GM12878 (cell line): ENCODE data around the gene TCF4.

ENCODE experiments used
- CHD1 ChIP-seq: IDR thresholded peaks from 2 replicates; pipeline ENCODE4 v1.6.1; 2012; ENCODE audit warnings: low read depth, low read length, improper control_type of control experiment
- KAT2A ChIP-seq: conservative IDR thresholded peaks from 2 replicates; pipeline ENCODE4 v1.6.1; 2011; ENCODE audit warnings: low read depth, low read length; ENCODE audit not compliant: control insufficient read depth
- MYC ChIP-seq: IDR thresholded peaks from 2 replicates; pipeline ENCODE4 v1.6.1; 2011; ENCODE audit warnings: mild to moderate bottlenecking, low read length, moderate library complexity, inconsistent platforms; ENCODE audit not compliant: insufficient read depth, insufficient replicate concordance, insufficient read length, severe bottlenecking
- NR2C2 ChIP-seq: IDR thresholded peaks from 2 replicates; pipeline ENCODE4 v1.6.1; 2011; ENCODE audit warnings: borderline replicate concordance, low read depth; ENCODE audit not compliant: control insufficient read depth, insufficient read length
- POLR2A ChIP-seq: IDR thresholded peaks from 2 replicates; pipeline ENCODE4 v1.6.1; 2011; ENCODE audit warnings: low read depth, mild to moderate bottlenecking, low read length
- POLR2AphosphoS2 ChIP-seq: IDR thresholded peaks from 2 replicates; pipeline ENCODE4 v1.6.1; 2011; ENCODE audit warnings: low read depth, mild to moderate bottlenecking, low read length, improper control_type of control experiment, moderate library complexity
- TBL1XR1 ChIP-seq: IDR thresholded peaks from 2 replicates; pipeline ENCODE4 v1.6.1; 2012; ENCODE audit warnings: low read depth, low read length, improper control_type of control experiment
- ZNF217 ChIP-seq: fragments of 450-650 bp; IDR thresholded peaks from 2 replicates; pipeline ENCODE4 v1.6.1; 2017; ENCODE audit warnings: antibody characterized with exemption, mild to moderate bottlenecking
- ZNF24 ChIP-seq: fragments of 450-650 bp; IDR thresholded peaks from 2 replicates; pipeline ENCODE4 v1.6.1; 2017; ENCODE audit warnings: antibody characterized with exemption, mild to moderate bottlenecking
- TF ChIP-seq, protein P1 (sequence below): fragments of 450-650 bp; IDR thresholded peaks from 2 replicates; pipeline ENCODE4 v1.6.1; 2016; ENCODE audit warnings: mild to moderate bottlenecking
- TF ChIP-seq, protein P2 (sequence below): fragments of 450-650 bp; conservative IDR thresholded peaks from 2 replicates; pipeline ENCODE4 v1.6.1; 2017; ENCODE audit warnings: mild to moderate bottlenecking, moderate library complexity
- TF ChIP-seq, protein P3 (sequence below), 3 experiments: IDR thresholded peaks in 2 of 3; conservative IDR thresholded peaks in 1 of 3; 2 replicates each; pipeline ENCODE4 v1.5.1; 2011; ENCODE audit warnings: low read depth in 3 of 3, low read length in 3 of 3, mild to moderate bottlenecking in 3 of 3, control low read depth in 2 of 3, moderate library complexity in 2 of 3, inconsistent platforms in 1 of 3, mixed read lengths in 1 of 3; ENCODE audit not compliant: control insufficient read depth in 2 of 3, insufficient read depth in 1 of 3; ENCODE audit errors: extremely low read depth in 1 of 3
- TF ChIP-seq, protein P4 (sequence below): IDR thresholded peaks from 2 replicates; pipeline ENCODE4 v1.6.1; 2011; ENCODE audit warnings: borderline replicate concordance, low read depth, mild to moderate bottlenecking, moderate library complexity, mixed read lengths, low read length; ENCODE audit not compliant: insufficient read depth; ENCODE audit errors: extremely low read length

DNA sequence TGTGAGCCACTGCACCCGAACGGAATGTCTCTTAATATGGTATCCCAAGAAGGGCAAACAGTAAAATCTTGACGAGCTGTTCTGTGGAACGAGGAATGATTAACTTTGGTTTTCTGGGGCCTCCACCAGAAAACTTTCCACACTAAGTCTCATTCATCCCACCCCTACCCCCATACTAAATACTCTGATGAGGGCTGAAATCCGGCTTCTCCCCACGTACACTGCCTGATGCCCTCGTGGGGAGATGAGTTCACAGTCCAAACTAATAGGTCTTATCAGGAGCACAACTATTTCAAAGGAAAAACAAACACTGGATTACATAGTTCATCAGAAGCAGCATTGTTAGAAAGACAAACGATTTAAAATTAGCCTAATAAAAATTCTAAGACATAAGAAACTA lies 49.2 kb upstream of the TCF4 start:
- TF ChIP-seq, protein P1, sequence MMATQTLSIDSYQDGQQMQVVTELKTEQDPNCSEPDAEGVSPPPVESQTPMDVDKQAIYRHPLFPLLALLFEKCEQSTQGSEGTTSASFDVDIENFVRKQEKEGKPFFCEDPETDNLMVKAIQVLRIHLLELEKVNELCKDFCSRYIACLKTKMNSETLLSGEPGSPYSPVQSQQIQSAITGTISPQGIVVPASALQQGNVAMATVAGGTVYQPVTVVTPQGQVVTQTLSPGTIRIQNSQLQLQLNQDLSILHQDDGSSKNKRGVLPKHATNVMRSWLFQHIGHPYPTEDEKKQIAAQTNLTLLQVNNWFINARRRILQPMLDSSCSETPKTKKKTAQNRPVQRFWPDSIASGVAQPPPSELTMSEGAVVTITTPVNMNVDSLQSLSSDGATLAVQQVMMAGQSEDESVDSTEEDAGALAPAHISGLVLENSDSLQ, result no peak
- TF ChIP-seq CHD1 (no peak), NR2C2 (no peak), TBL1XR1 (no peak), ZNF24 (no peak), POLR2AphosphoS2 (no peak), POLR2A (no peak), KAT2A (no peak), ZNF217 (no peak), MYC (no peak)
- TF ChIP-seq, protein P2, sequence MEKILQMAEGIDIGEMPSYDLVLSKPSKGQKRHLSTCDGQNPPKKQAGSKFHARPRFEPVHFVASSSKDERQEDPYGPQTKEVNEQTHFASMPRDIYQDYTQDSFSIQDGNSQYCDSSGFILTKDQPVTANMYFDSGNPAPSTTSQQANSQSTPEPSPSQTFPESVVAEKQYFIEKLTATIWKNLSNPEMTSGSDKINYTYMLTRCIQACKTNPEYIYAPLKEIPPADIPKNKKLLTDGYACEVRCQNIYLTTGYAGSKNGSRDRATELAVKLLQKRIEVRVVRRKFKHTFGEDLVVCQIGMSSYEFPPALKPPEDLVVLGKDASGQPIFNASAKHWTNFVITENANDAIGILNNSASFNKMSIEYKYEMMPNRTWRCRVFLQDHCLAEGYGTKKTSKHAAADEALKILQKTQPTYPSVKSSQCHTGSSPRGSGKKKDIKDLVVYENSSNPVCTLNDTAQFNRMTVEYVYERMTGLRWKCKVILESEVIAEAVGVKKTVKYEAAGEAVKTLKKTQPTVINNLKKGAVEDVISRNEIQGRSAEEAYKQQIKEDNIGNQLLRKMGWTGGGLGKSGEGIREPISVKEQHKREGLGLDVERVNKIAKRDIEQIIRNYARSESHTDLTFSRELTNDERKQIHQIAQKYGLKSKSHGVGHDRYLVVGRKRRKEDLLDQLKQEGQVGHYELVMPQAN, result no peak
- TF ChIP-seq, protein P3, sequence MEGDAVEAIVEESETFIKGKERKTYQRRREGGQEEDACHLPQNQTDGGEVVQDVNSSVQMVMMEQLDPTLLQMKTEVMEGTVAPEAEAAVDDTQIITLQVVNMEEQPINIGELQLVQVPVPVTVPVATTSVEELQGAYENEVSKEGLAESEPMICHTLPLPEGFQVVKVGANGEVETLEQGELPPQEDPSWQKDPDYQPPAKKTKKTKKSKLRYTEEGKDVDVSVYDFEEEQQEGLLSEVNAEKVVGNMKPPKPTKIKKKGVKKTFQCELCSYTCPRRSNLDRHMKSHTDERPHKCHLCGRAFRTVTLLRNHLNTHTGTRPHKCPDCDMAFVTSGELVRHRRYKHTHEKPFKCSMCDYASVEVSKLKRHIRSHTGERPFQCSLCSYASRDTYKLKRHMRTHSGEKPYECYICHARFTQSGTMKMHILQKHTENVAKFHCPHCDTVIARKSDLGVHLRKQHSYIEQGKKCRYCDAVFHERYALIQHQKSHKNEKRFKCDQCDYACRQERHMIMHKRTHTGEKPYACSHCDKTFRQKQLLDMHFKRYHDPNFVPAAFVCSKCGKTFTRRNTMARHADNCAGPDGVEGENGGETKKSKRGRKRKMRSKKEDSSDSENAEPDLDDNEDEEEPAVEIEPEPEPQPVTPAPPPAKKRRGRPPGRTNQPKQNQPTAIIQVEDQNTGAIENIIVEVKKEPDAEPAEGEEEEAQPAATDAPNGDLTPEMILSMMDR (IDR thresholded peaks at IDR 0.05 in 2 of 3, conservative IDR thresholded peaks at IDR 0.05 in 1 of 3; ENCODE audit: control insufficient read depth in 2 of 3, extremely low read depth in 1 of 3, insufficient read depth in 1 of 3, low read depth in 3 of 3, low read length in 3 of 3), result no peak
- TF ChIP-seq, protein P4, sequence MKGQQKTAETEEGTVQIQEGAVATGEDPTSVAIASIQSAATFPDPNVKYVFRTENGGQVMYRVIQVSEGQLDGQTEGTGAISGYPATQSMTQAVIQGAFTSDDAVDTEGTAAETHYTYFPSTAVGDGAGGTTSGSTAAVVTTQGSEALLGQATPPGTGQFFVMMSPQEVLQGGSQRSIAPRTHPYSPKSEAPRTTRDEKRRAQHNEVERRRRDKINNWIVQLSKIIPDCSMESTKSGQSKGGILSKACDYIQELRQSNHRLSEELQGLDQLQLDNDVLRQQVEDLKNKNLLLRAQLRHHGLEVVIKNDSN, result no peak
